D721Med (cell line): ENCODE measurements around the gene DEPP1.

Experiments
- DNase-seq: peaks from one replicate; pipeline ENCODE4 v3.0.0; 2011; ENCODE audit warnings: low spot score; ENCODE audit not compliant: insufficient read length
- FAIRE-seq: peaks from 2 replicates; lab custom pipeline; 2011; peaks lifted over from hg19 to GRCh38; lab: Jason Lieb, UNC
- CTCF ChIP-seq: IDR thresholded peaks from 2 replicates; pipeline ENCODE4 v1.5.1; 2012; ENCODE audit warnings: mild to moderate bottlenecking, control low read depth; ENCODE audit not compliant: insufficient read depth; ENCODE audit errors: missing control alignments

Gene DEPP1

GRCh38 chr10:44988957-44989585 lies 10.5 kb upstream of the DEPP1 start:
- no peak for TF ChIP-seq CTCF
- DNase-seq (no peak), FAIRE-seq (no peak)

GRCh38 chr10:44986670-44987069 lies 8.1 kb upstream of the DEPP1 start:
- FAIRE-seq: no peak
- no peak for TF ChIP-seq CTCF

GRCh38 chr10:44986179-44986578 lies 7.6 kb upstream of the DEPP1 start:
- no peak for TF ChIP-seq CTCF
- FAIRE-seq: no peak
- no peak for DNase-seq

More at GRCh38 chr10:44986670-44987069, 8.1 kb upstream of the DEPP1 start:
- DNase-seq: no peak

GRCh38 chr10:44985175-44985681 lies 6.6 kb upstream of the DEPP1 start:
- DNase-seq: no peak
- no peak for FAIRE-seq
- no peak for TF ChIP-seq CTCF

- FAIRE-seq (no peak), DNase-seq (no peak)
- TF ChIP-seq CTCF: no peak
Measured at GRCh38 chr10:44984671-44985101, 6.1 kb upstream of the DEPP1 start.

- TF ChIP-seq CTCF: no peak
- FAIRE-seq (no peak), DNase-seq (no peak)
Measured at GRCh38 chr10:44983895-44984278, 5.3 kb upstream of the DEPP1 start.
